ENCODE measurements around the gene FICD.
"Not testable (repeated sequence)": the region's sequence is repeated elsewhere in the genome, so short reads cannot be mapped to it uniquely, and the experiment has no call there.

FICD gene

DNA sequence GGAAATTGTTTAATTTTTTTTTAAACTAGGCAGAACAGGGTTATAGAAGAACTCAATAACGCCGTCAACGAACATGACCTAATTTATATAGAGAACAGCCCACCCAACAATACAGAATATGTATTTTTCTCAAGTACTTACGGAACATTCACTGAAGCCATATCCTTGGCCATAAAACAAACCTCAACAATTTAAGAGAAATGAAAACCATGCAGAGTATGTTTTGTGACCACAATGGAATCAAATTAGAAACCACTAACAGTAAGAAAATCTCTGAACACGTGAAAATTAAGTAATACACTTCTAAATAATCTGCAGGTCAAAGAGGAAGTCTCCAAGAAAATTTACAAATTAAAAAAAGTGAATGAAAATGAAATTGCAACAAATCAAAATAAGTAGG lies 36.5 kb downstream of the FICD start:
- no peak for DNase-seq (ENCODE audit: low read depth)
- H3K4me3 ChIP-seq (ENCODE audit: control insufficient read depth, low read depth, low read length) = no peak overlapping the region
- TF ChIP-seq CTCF (IDR thresholded peaks at IDR 0.05; ENCODE audit: control insufficient read depth, insufficient read depth, low read depth, low read length, missing control alignments) = no peak

- no peak overlapping the region for H3K4me3 ChIP-seq (ENCODE audit: control insufficient read depth, low read depth, low read length)
- no peak for TF ChIP-seq CTCF (IDR thresholded peaks at IDR 0.05; ENCODE audit: control insufficient read depth, insufficient read depth, low read depth, low read length, missing control alignments)
- no peak for DNase-seq (ENCODE audit: low read depth)
Measured at GRCh38 chr12:108553799-108554198, 38.7 kb downstream of the FICD start.

DNA sequence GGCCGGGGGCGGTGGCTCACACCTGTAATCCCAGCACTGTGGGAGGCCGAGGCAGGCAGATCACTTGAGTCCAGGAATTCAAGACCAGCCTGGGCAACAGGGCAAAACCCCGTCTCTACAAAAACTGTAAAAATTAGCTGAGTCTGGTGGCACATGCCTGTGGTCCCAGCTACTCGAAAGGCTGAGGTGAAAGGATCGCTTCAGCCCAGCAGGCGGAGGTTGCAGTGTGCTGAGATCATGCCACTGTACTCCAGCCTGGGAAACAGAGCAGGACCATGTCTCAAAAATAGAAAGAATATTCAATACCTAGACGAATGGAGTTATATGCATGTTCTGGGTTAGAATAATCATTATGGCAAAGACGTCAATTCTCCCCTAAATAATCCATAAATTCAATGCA lies 40.3 kb downstream of the FICD start:
- H3K4me3 ChIP-seq (ENCODE audit: control insufficient read depth, low read depth, low read length); DNase-seq (ENCODE audit: low read depth): not testable (repeated sequence)

DNA sequence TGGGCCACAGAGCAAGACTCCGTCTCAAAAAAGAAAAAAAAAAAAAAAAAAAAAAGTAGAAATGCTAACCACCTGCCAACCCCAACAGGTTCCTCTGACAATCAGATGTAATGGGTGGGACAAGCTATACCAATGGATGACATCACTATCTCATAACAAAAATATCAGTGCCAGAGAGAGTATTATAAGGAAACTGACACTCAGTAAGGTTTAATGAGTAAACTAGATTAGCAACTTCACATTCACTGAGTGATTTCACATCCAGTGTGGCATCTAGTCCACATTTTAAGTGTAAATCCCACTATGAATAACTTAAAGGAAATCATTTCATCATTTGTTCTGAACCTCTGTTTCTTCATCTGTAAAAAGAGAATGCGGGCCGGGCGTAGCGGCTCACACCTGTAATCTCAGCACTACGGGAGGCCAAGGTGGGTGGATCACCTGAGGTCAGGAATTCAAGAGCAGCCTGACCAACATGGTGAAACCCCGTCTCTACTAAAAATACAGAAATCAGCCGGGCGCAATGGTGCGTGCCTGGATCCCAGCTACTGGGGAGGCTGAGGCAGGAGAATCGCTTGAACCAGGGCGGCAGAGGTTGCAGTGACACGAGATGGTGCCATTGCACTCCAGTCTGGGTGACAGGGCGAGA lies 44.1 kb downstream of the FICD start:
- no peak for DNase-seq (ENCODE audit: low read depth)
- H3K4me3 ChIP-seq (ENCODE audit: control insufficient read depth, low read depth, low read length) = peak overlapping the region; percentile 97
- no peak for TF ChIP-seq CTCF (IDR thresholded peaks at IDR 0.05; ENCODE audit: control insufficient read depth, insufficient read depth, low read depth, low read length, missing control alignments)

DNA sequence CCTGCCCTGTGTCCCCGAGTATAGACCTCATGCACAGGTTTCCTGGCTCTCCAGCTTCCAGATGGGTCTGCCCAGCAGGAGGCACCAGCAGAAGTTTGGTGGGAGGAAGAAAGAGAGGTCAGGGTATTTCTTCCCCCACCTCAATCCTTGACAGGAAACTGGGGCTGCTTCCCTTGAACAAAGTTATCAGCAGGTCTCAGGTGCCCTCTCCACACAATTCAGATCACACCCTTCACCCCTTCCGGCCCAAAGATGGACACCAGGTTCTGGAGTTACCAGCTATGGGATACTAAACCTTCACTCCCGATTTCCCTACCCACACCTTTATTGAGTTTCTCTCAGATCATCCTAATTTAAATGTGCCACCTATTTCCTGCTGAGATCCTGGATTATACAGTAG lies 44.7 kb downstream of the FICD start:
- peak overlapping the region; percentile 97 for H3K4me3 ChIP-seq (ENCODE audit: control insufficient read depth, low read depth, low read length)
- peak; percentile 4 for TF ChIP-seq CTCF (IDR thresholded peaks at IDR 0.05; ENCODE audit: control insufficient read depth, insufficient read depth, low read depth, low read length, missing control alignments)
- no peak for DNase-seq (ENCODE audit: low read depth)

DNA sequence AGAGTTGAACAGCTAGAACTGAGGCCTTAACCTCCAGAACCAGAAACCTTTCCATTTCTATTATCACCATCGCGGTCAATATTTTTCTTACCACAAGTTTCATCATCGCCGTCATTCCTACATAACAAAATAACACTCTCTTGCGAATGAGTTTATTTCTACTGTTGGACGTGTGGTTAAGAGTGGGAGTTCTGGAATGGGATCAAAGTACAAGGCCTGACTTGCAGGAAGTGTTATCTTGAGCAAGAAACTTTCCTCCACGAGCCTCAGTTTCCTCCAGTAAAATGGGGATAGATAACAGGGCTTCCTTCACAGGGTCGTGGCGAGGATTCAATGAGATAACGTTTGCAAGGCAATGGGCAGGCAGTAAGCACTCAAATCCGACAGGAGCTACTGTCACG lies 45.2 kb downstream of the FICD start:
- peak; percentile 50 for DNase-seq (ENCODE audit: low read depth)
- H3K4me3 ChIP-seq (ENCODE audit: control insufficient read depth, low read depth, low read length) = peak overlapping the region; percentile 97
- no peak for TF ChIP-seq CTCF (IDR thresholded peaks at IDR 0.05; ENCODE audit: control insufficient read depth, insufficient read depth, low read depth, low read length, missing control alignments)

GRCh38 chr12:108560752-108561719 lies 46.0 kb downstream of the FICD start, which contains the start of gene SART3:
TSS of gene SART3 (minus strand) at chr12:108561173. CDS start at chr12:108561154, 19 bp downstream.
- TF ChIP-seq CTCF (IDR thresholded peaks at IDR 0.05; ENCODE audit: control insufficient read depth, insufficient read depth, low read depth, low read length, missing control alignments) = no peak
- H3K4me3 ChIP-seq (ENCODE audit: control insufficient read depth, low read depth, low read length) = peak within 1 kb of the TSS; percentile 97
- peak; percentile 58 for DNase-seq (ENCODE audit: low read depth)

All from AG09309 (cell line).